Endothelial cell of umbilical vein (primary cell): ENCODE measurements around the gene TMED8. TPM values are rescaled to one million over a fixed set of nuclear protein-coding genes. Genes with fewer than 3 reads are reported as not detected.
A peak's percentile ranks its signal among the peaks of the same experiment; 100 is the strongest.

Experiments used
- BruUV-seq: library from RNA; stranded (reverse); fragments of 400-500 nt; replicated peaks from 2 replicates; lab custom pipeline; 2021; lab: Mats Ljungman, UMichigan
- CTCF ChIA-PET: fragments of 300-600, 350-600 bp; sonication (Branson Sonifier 250); formaldehyde crosslinking; loops from one replicate; lab custom pipeline; 2021; ENCODE audit warnings: antibody characterized with exemption, inconsistent platforms; lab: Charles Lee
- POLR2A ChIA-PET: fragments of 300-600, 350-600 bp; sonication (Branson Sonifier 250); formaldehyde crosslinking; loops from one replicate; lab custom pipeline; 2021; ENCODE audit warnings: antibody characterized with exemption, inconsistent platforms; lab: Charles Lee
- DNase-seq: peaks from one replicate; pipeline ENCODE4 v3.0.0-alpha.2; 2011; ENCODE audit warnings: low read depth, low spot score
- FAIRE-seq: peaks from 2 replicates; lab custom pipeline; 2011; peaks lifted over from hg19 to GRCh38; lab: Jason Lieb, UNC
- H2AFZ ChIP-seq: 2 replicates; pipeline ENCODE4 v1.6.0; 2012; ENCODE audit warnings: low read depth, low read length, control low read depth, inconsistent platforms
- H3K27ac ChIP-seq: 2 replicates; pipeline ENCODE4 v1.5.1; 2011; ENCODE audit warnings: low read depth, mild to moderate bottlenecking, control low read depth, low read length, moderate library complexity; ENCODE audit not compliant: insufficient read depth
- H3K27me3 ChIP-seq, 2 experiments: 2 replicates each; pipeline versions ENCODE4 v1.6.0 to v1.6.1; 2011; ENCODE audit warnings: low read length in 2 of 2, mixed read lengths in 1 of 2; ENCODE audit not compliant: control insufficient read depth in 2 of 2, insufficient read depth in 2 of 2
- H3K36me3 ChIP-seq, 2 experiments: 2 replicates in 1 of 2; 3 replicates in 1 of 2; pipeline ENCODE4 v1.5.1; 2011; ENCODE audit warnings: low read length in 2 of 2, mild to moderate bottlenecking in 1 of 2, moderate library complexity in 1 of 2; ENCODE audit not compliant: control insufficient read depth in 2 of 2, insufficient read depth in 2 of 2; ENCODE audit errors: extremely low read depth in 1 of 2
- H3K4me1 ChIP-seq: 3 replicates; pipeline ENCODE4 v1.5.1; 2011; ENCODE audit warnings: mild to moderate bottlenecking, low read length; ENCODE audit not compliant: control insufficient read depth, insufficient read depth; ENCODE audit errors: extremely low read depth
- H3K4me2 ChIP-seq: 2 replicates; pipeline ENCODE4 v1.6.1; 2011; ENCODE audit warnings: low read length, control low read depth, mixed read lengths; ENCODE audit not compliant: insufficient read depth
- H3K4me3 ChIP-seq, 3 experiments: fragments of 200-600 bp in 1 of 3; sonication (generic), shearing (Covaris generic) in 1 of 3; replicated peaks in 1 of 3; 2 replicates each; pipeline ENCODE4 v1.5.1; 2011 to 2016; ENCODE audit warnings: control low read depth in 3 of 3, low read length in 3 of 3, mild to moderate bottlenecking in 2 of 3, inconsistent platforms in 1 of 3, low read depth in 1 of 3, moderate library complexity in 1 of 3; ENCODE audit not compliant: insufficient read depth in 1 of 3
- H3K79me2 ChIP-seq: 2 replicates; pipeline ENCODE4 v1.6.0; 2012; ENCODE audit warnings: low read length, inconsistent platforms; ENCODE audit not compliant: control insufficient read depth, insufficient read depth
- H3K9ac ChIP-seq: replicated peaks from 2 replicates; pipeline ENCODE3; 2011; ENCODE audit warnings: low read length, control low read depth; ENCODE audit not compliant: insufficient read depth; ENCODE audit errors: extremely low read depth
- H3K9me1 ChIP-seq: replicated peaks from 3 replicates; pipeline ENCODE4 v1.6.0; 2011; ENCODE audit warnings: mild to moderate bottlenecking, low read length; ENCODE audit not compliant: control insufficient read depth, insufficient read depth; ENCODE audit errors: extremely low read depth
- H3K9me3 ChIP-seq: replicated peaks from 2 replicates; pipeline ENCODE4 v1.5.1; 2012; ENCODE audit warnings: low read length, inconsistent platforms; ENCODE audit not compliant: control insufficient read depth, insufficient read depth
- H4K20me1 ChIP-seq: replicated peaks from 2 replicates; pipeline ENCODE3; 2011; ENCODE audit warnings: mild to moderate bottlenecking, low read length; ENCODE audit not compliant: control insufficient read depth, insufficient read depth; ENCODE audit errors: extremely low read depth
- EZH2 ChIP-seq: IDR thresholded peaks from 2 replicates; pipeline ENCODE4 v1.6.1; 2012; ENCODE audit warnings: borderline replicate concordance, low read depth, mild to moderate bottlenecking, moderate library complexity, low read length, inconsistent platforms; ENCODE audit not compliant: severe bottlenecking
- FOS ChIP-seq: IDR thresholded peaks from 2 replicates; pipeline ENCODE4 v1.6.1; 2011; ENCODE audit warnings: mild to moderate bottlenecking, low read length, moderate library complexity, borderline replicate concordance; ENCODE audit not compliant: insufficient read depth
- GATA2 ChIP-seq: IDR thresholded peaks from 2 replicates; pipeline ENCODE4 v1.7.0; 2011; ENCODE audit warnings: low read depth, mild to moderate bottlenecking, moderate library complexity, mixed read lengths, low read length; ENCODE audit not compliant: insufficient read length, insufficient read depth
- JUN ChIP-seq: IDR thresholded peaks from 2 replicates; pipeline ENCODE4 v1.6.1; 2011; ENCODE audit warnings: borderline replicate concordance, low read depth; ENCODE audit not compliant: insufficient read length, insufficient read depth
- MYC ChIP-seq: IDR thresholded peaks from one replicate; pipeline ENCODE4 v1.6.1; 2011; ENCODE audit warnings: mild to moderate bottlenecking, low read depth, low read length
- POLR2A ChIP-seq: IDR thresholded peaks from 2 replicates; pipeline ENCODE4 v1.6.1; 2012; ENCODE audit warnings: low read depth, mild to moderate bottlenecking, control low read depth, low read length
- POLR2AphosphoS5 ChIP-seq: IDR thresholded peaks from 2 replicates; pipeline ENCODE4 v1.6.1; 2012; ENCODE audit warnings: low read depth, mild to moderate bottlenecking, control low read depth, low read length, moderate library complexity; ENCODE audit not compliant: insufficient read depth
- dilution Hi-C: fragments of 300-500 bp; cut with MboI; formaldehyde crosslinking; loops from one replicate; pipeline ENCODE4 v1.15.0; 2019; ENCODE audit warnings: low sequenced_read_pairs; ENCODE audit not compliant: extremely low pct_ligation_motif_present
- intact Hi-C: fragments of 100-400 bp; cut with micrococcal nuclease; formaldehyde crosslinking; loops from one replicate; pipeline ENCODE4 v1.10.0; 2022
- polyA plus RNA-seq, 4 experiments: library from polyadenylated mRNA; depleted of rRNA in 3 of 4; stranded (reverse) in 3 of 4; unstranded in 1 of 4; fragments of >200 nt; gene quantifications; 2 replicates each; pipeline versions ENCODE4 v1.2.1 to v1.2.3, GENCODE V29; 2011 to 2012; ENCODE audit warnings: missing spikeins in 1 of 4
- total RNA-seq: library from RNA; stranded (reverse); gene quantifications from 2 replicates; pipeline ENCODE4 v1.2.3, GENCODE V29; 2021
- TF ChIP-seq, protein P1 (sequence below), 2 donors: IDR thresholded peaks; 1 replicate in 1 of 2; 2 replicates in 1 of 2; pipeline ENCODE4 v1.5.1; 2011; ENCODE audit warnings: low read length in 2 of 2, mild to moderate bottlenecking in 2 of 2, moderate library complexity in 2 of 2, control low read depth in 1 of 2, inconsistent platforms in 1 of 2, low read depth in 1 of 2; ENCODE audit not compliant: insufficient read depth in 1 of 2; ENCODE audit errors: extremely low read depth in 1 of 2
- TF ChIP-seq, protein P2 (sequence below): IDR thresholded peaks from 2 replicates; pipeline ENCODE4 v1.6.1; 2011; ENCODE audit not compliant: insufficient read depth, insufficient read length

TMED8 gene
- total and polyA plus RNA-seq, 2 donors (not counting 3 experiments of a cell fraction or from before 2014, with no cell fraction given) = 5.2 to 12.6 TPM

DNA sequence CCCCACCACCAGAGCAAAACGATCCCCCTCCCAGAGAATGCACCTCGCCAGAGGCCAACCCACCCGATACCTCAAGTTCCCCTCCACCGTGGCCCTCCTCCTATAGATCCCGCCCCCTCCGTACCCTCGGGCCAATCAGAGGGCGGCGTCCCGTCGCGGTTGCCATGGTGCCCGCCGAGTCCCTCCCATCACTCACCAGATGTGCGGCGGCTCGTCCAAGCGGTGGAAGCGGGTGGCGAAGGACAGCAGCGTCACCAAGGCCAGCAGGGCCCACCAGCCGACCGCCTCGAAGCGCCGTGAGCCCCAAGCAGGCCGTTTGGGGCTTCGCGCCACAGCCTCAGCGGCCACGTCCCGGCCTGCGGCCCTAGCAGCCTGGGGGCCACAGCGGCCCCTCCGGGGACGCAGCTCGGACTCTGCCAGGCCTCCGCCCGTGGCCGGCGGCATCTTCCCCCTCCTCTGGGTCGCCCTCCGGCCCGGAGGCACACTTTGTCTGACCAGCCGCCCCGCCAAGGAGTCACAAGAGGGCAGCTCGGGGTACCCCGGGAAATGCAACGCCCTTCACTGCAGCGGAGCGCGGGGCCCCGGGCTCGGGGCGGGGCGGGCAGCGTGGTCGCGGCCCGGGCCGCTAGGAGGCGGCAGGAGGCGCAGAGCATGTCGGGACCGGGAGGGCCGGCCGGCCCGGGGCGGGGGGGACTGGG is 56.5 kb downstream of the TMED8 start, which contains the start of gene POMT2:
POMT2 (minus strand) TSS at position 646 of the 698 bp plus-strand sequence; CDS start at position 444, 202 bp downstream.
- DNase-seq (peak; percentile 94), FAIRE-seq (peak; percentile 93)
- dilution Hi-C loops = no loop called here
- Histone ChIP-seq H3K27me3 (no peaks in the 10 kb centered on the region), H4K20me1 (no peaks in the 10 kb centered on the region), H3K79me2 (peaks cover 14% of the 10 kb centered on the region), H3K9me1 (no peaks in the 10 kb centered on the region), H2AFZ (peak within 1 kb of the TSS; percentile 92), H3K27ac (peak within 1 kb of the TSS; percentile 94), H3K36me3 (no peaks in the 10 kb centered on the region), H3K4me2 (peak within 1 kb of the TSS; percentile 76), H3K9ac (peak within 1 kb of the TSS; percentile 90), H3K4me3 (peak within 1 kb of the TSS; percentile 66 to 93 (median 76)), H3K4me1 (peaks cover 17% of the 10 kb centered on the region), H3K9me3 (no peaks in the 10 kb centered on the region)
- ChIA-PET CTCF (interaction anchor here (0.6 to 3.1 kb wide), 11 partner anchors 11 to 250 kb away, joined by 3 to 22 read pairs (median 4); partner anchors contain the start of genes SAMD15 and TMED8), POLR2A (interaction anchor here (0.6 to 1.8 kb wide), 5 partner anchors 17 to 284 kb away, joined by 3 to 8 read pairs (median 3); partner anchors contain the start of genes SAMD15 and TMED8)
- no TSS peak for BruUV-seq
- no peak for TF ChIP-seq EZH2
- TF ChIP-seq, protein P1, sequence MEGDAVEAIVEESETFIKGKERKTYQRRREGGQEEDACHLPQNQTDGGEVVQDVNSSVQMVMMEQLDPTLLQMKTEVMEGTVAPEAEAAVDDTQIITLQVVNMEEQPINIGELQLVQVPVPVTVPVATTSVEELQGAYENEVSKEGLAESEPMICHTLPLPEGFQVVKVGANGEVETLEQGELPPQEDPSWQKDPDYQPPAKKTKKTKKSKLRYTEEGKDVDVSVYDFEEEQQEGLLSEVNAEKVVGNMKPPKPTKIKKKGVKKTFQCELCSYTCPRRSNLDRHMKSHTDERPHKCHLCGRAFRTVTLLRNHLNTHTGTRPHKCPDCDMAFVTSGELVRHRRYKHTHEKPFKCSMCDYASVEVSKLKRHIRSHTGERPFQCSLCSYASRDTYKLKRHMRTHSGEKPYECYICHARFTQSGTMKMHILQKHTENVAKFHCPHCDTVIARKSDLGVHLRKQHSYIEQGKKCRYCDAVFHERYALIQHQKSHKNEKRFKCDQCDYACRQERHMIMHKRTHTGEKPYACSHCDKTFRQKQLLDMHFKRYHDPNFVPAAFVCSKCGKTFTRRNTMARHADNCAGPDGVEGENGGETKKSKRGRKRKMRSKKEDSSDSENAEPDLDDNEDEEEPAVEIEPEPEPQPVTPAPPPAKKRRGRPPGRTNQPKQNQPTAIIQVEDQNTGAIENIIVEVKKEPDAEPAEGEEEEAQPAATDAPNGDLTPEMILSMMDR (IDR thresholded peaks at IDR 0.05; ENCODE audit: extremely low read depth in 1 of 2, insufficient read depth in 1 of 2, low read depth in 1 of 2, low read length in 2 of 2) = peak; percentile 33 to 44
- intact Hi-C loops = loop anchor here (1.0 to 5.0 kb wide), 8 partner anchors 17 to 388 kb away; partner anchors contain the start of genes ALKBH1, CIPC, SAMD15 and SLIRP

DNA sequence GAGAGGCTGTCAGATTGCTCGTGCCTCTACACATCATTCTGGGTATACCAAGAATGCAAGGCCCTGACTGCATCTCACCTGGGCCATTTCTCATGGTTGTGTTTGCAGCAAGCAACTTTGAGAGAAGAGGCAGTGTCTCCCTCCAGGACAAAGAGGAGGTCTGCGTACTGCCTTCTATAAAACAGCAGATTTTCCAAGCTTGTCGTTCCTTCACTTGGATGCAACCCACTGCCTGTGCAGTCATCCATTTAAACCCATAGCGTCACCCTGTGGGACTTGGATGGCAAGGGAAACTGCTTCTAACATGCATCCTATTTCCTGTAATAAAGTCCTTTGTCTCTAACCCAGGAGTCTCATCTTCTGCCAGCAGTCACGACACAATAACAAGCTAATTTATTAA is 57.5 kb downstream of the TMED8 start:
- Histone ChIP-seq H3K4me3 (no peak overlapping the region), H4K20me1 (no peaks in the 10 kb centered on the region), H3K9ac (no peak overlapping the region), H3K27me3 (no peaks in the 10 kb centered on the region), H2AFZ (no peak overlapping the region), H3K36me3 (no peaks in the 10 kb centered on the region), H3K4me2 (peak overlapping the region; percentile 76), H3K9me1 (no peaks in the 10 kb centered on the region), H3K4me1 (peaks cover 17% of the 10 kb centered on the region), H3K79me2 (peaks cover 19% of the 10 kb centered on the region), H3K27ac (no peak overlapping the region), H3K9me3 (no peaks in the 10 kb centered on the region)
- dilution Hi-C loops = no loop called here
- FAIRE-seq (no peak), DNase-seq (no peak)
- ChIA-PET POLR2A (no interaction called here), CTCF (interaction anchor here (2.4 to 3.1 kb wide), 2 partner anchors 15 to 18 kb away, joined by 15 to 22 read pairs; no protein-coding TSS in a partner anchor)
- TF ChIP-seq EZH2 (no peak), POLR2AphosphoS5 (no peak), MYC (no peak), JUN (no peak), FOS (no peak), GATA2 (no peak), POLR2A (no peak)
- TF ChIP-seq, protein P1 (IDR thresholded peaks at IDR 0.05; ENCODE audit: extremely low read depth in 1 of 2, insufficient read depth in 1 of 2, low read depth in 1 of 2, low read length in 2 of 2) = no peak
- TF ChIP-seq, protein P2, sequence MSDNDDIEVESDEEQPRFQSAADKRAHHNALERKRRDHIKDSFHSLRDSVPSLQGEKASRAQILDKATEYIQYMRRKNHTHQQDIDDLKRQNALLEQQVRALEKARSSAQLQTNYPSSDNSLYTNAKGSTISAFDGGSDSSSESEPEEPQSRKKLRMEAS = no peak
- intact Hi-C loops = no loop called here
- no TSS peak for BruUV-seq
